CD4-positive, alpha-beta memory T cell (primary cell): ENCODE measurements around the gene PSMD9. TPM values are rescaled to one million over a fixed set of nuclear protein-coding genes. Genes with fewer than 3 reads are reported as not detected.
"Not testable (repeated sequence)": the region's sequence is repeated elsewhere in the genome, so short reads cannot be mapped to it uniquely, and the experiment has no call there.

Experiments used
- CTCF ChIA-PET: fragments of 350-600 bp; sonication (Branson Sonifier 250); formaldehyde crosslinking; loops from one replicate; lab custom pipeline; 2021; ENCODE audit warnings: inconsistent platforms; ENCODE audit not compliant: partially characterized antibody; lab: Charles Lee
- POLR2A ChIA-PET: fragments of 350-600 bp; sonication (Branson Sonifier 250); formaldehyde crosslinking; loops from one replicate; lab custom pipeline; 2021; ENCODE audit not compliant: partially characterized antibody; lab: Charles Lee
- DNase-seq, 5 donors: peaks; one replicate each; pipeline versions ENCODE4 v3.0.0 to v3.0.0-alpha.2; 2020 to 2022; ENCODE audit warnings: mixed read lengths in 1 of 5
- H3K27ac ChIP-seq: one replicate; pipeline ENCODE4 v1.7.0; 2013; ENCODE audit warnings: low read depth, low read length
- H3K27me3 ChIP-seq: 2 replicates; pipeline ENCODE4 v1.7.0; 2013; ENCODE audit warnings: mild to moderate bottlenecking, low read length, moderate library complexity; ENCODE audit not compliant: insufficient read depth
- H3K36me3 ChIP-seq: 2 replicates; pipeline ENCODE4 v1.7.0; 2013; ENCODE audit warnings: mild to moderate bottlenecking, low read length, moderate library complexity; ENCODE audit not compliant: insufficient read depth
- H3K4me1 ChIP-seq: 2 replicates; pipeline ENCODE4 v1.7.0; 2013; ENCODE audit warnings: mild to moderate bottlenecking, low read length, moderate library complexity; ENCODE audit not compliant: insufficient read depth
- H3K4me3 ChIP-seq, 2 donors: one replicate each; pipeline ENCODE4 v1.7.0; 2013; ENCODE audit warnings: low read length in 2 of 2, mild to moderate bottlenecking in 1 of 2
- H3K9me3 ChIP-seq, 2 donors: one replicate each; pipeline ENCODE4 v1.7.0; 2013; ENCODE audit warnings: low read length in 2 of 2, control low read depth in 1 of 2; ENCODE audit not compliant: control insufficient read depth in 1 of 2
- H3K27ac Mint-ChIP-seq, 7 donors: one replicate each; pipeline ENCODE4 v1.8.0; 2020 to 2021; ENCODE audit warnings: mixed read lengths in 7 of 7, mild to moderate bottlenecking in 6 of 7, inconsistent platforms in 3 of 7, moderate library complexity in 3 of 7
- H3K27me3 Mint-ChIP-seq, 2 donors: one replicate each; pipeline ENCODE4 v1.8.0; 2020 to 2021; ENCODE audit warnings: mixed read lengths in 2 of 2
- H3K36me3 Mint-ChIP-seq, 2 donors: one replicate each; pipeline ENCODE4 v1.8.0; 2020 to 2021; ENCODE audit warnings: mixed read lengths in 2 of 2, inconsistent platforms in 1 of 2, mild to moderate bottlenecking in 1 of 2
- H3K4me1 Mint-ChIP-seq, 4 donors: one replicate each; pipeline ENCODE4 v1.8.0; 2020 to 2021; ENCODE audit warnings: mixed read lengths in 4 of 4, mild to moderate bottlenecking in 1 of 4
- H3K4me3 Mint-ChIP-seq, 8 donors: one replicate each; pipeline ENCODE4 v1.8.0; 2020 to 2021; ENCODE audit warnings: mixed read lengths in 8 of 8, mild to moderate bottlenecking in 7 of 8, moderate library complexity in 6 of 8, inconsistent platforms in 3 of 8
- H3K9me3 Mint-ChIP-seq, 8 donors: one replicate each; pipeline ENCODE4 v1.8.0; 2020 to 2021; ENCODE audit warnings: mixed read lengths in 8 of 8, mild to moderate bottlenecking in 5 of 8, inconsistent platforms in 3 of 8, moderate library complexity in 1 of 8
- intact Hi-C: fragments of 100-400 bp; cut with micrococcal nuclease; formaldehyde crosslinking; loops from one replicate; pipeline ENCODE4 v1.15.1; 2023
- polyA plus RNA-seq, 2 donors: library from polyadenylated mRNA; unstranded; fragments of 300-500 nt; fragmentation: Illumina TruSeq; gene quantifications; one replicate each; pipeline ENCODE4 v1.2.3, GENCODE V29; 2021
- total RNA-seq, 2 experiments: library from RNA; stranded (reverse); gene quantifications; one replicate each; pipeline ENCODE4 v1.2.3, GENCODE V29; 2021

Gene PSMD9
- total and polyA plus RNA-seq, 4 experiments from 2014 or later, result 41.4 to 111 (median 68.0) TPM

GRCh38 chr12:121860699-121861098, 27.9 kb upstream of the PSMD9 start:
- POLR2A ChIA-PET, CTCF ChIA-PET: not testable (repeated sequence)

GRCh38 chr12:121861636-121862254, 26.8 kb upstream of the PSMD9 start:
- DNase-seq, result no peak
- Histone ChIP-seq H3K4me3 (no peak overlapping the region), H3K36me3 (no peaks in the 10 kb centered on the region), H3K27me3 (no peaks in the 10 kb centered on the region), H3K27ac (no peak overlapping the region), H3K9me3 (no peaks in the 10 kb centered on the region), H3K4me1 (no peaks in the 10 kb centered on the region)
- H3K4me1 Mint-ChIP-seq, result no peaks in the 10 kb centered on the region
- H3K27me3 Mint-ChIP-seq, result no peaks in the 10 kb centered on the region
- intact Hi-C loops, result no loop called here
- H3K27ac Mint-ChIP-seq, result no peak overlapping the region
- ChIA-PET CTCF (interaction anchor here (0.5 kb wide), 1 partner anchor 131 kb away, joined by 3 read pairs; no protein-coding TSS in a partner anchor), POLR2A (interaction anchor here (0.6 kb wide), 2 partner anchors 519 to 951 kb away, joined by 3 read pairs; no protein-coding TSS in a partner anchor)
- H3K9me3 Mint-ChIP-seq, result no peaks in the 10 kb centered on the region
- H3K36me3 Mint-ChIP-seq, result peaks cover 0 to 3% of the 10 kb centered on the region in 2 donors
- H3K4me3 Mint-ChIP-seq, result no peak overlapping the region

More at GRCh38 chr12:121860699-121861098, 27.9 kb upstream of the PSMD9 start:
- H3K4me3 ChIP-seq, H3K4me1 Mint-ChIP-seq, H3K4me3 Mint-ChIP-seq, DNase-seq, H3K27me3 Mint-ChIP-seq, H3K9me3 ChIP-seq, H3K9me3 Mint-ChIP-seq, H3K27me3 ChIP-seq, H3K36me3 Mint-ChIP-seq, H3K36me3 ChIP-seq, H3K4me1 ChIP-seq, H3K27ac ChIP-seq, intact Hi-C loops: not testable (repeated sequence)
- peak overlapping the region in 1 of 7 donors; percentile 22 for H3K27ac Mint-ChIP-seq

- no peak overlapping the region for H3K27ac Mint-ChIP-seq
- no peak for DNase-seq
- ChIA-PET CTCF (no interaction called here), POLR2A (no interaction called here)
- peaks cover 0 to 3% of the 10 kb centered on the region in 2 donors for H3K36me3 Mint-ChIP-seq
- Histone ChIP-seq H3K4me1 (no peaks in the 10 kb centered on the region), H3K27me3 (no peaks in the 10 kb centered on the region), H3K9me3 (no peaks in the 10 kb centered on the region), H3K36me3 (no peaks in the 10 kb centered on the region), H3K4me3 (no peak overlapping the region), H3K27ac (no peak overlapping the region)
- no peak overlapping the region for H3K4me3 Mint-ChIP-seq
- intact Hi-C loops, result no loop called here
- H3K27me3 Mint-ChIP-seq, result no peaks in the 10 kb centered on the region
- H3K4me1 Mint-ChIP-seq, result no peaks in the 10 kb centered on the region
- no peaks in the 10 kb centered on the region for H3K9me3 Mint-ChIP-seq
Measured at GRCh38 chr12:121866331-121866730, 22.3 kb upstream of the PSMD9 start.

- H3K9me3 Mint-ChIP-seq, H3K36me3 Mint-ChIP-seq, H3K27me3 ChIP-seq, H3K4me1 Mint-ChIP-seq, DNase-seq, H3K27ac ChIP-seq, H3K36me3 ChIP-seq, H3K9me3 ChIP-seq, intact Hi-C loops, H3K27me3 Mint-ChIP-seq, CTCF ChIA-PET, H3K4me1 ChIP-seq, H3K4me3 Mint-ChIP-seq, POLR2A ChIA-PET, H3K27ac Mint-ChIP-seq, H3K4me3 ChIP-seq: not testable (repeated sequence)
Measured at GRCh38 chr12:121869229-121869628, 19.4 kb upstream of the PSMD9 start.

GRCh38 chr12:121871467-121871866, 17.1 kb upstream of the PSMD9 start:
- DNase-seq, result no peak

GRCh38 chr12:121872546-121873215, 15.9 kb upstream of the PSMD9 start:
- Mint-ChIP-seq H3K4me3 (no peak overlapping the region), H3K9me3 (no peaks in the 10 kb centered on the region), H3K27me3 (no peaks in the 10 kb centered on the region), H3K36me3 (no peaks in the 10 kb centered on the region), H3K4me1 (no peaks in the 10 kb centered on the region), H3K27ac (peak overlapping the region in 1 of 7 donors; percentile 66)
- ChIA-PET POLR2A (interaction anchor here (0.7 kb wide), 1 partner anchor 85 kb away, joined by 3 read pairs; no protein-coding TSS in a partner anchor), CTCF (no interaction called here)
- Histone ChIP-seq H3K9me3 (no peaks in the 10 kb centered on the region), H3K27ac (no peak overlapping the region), H3K4me1 (no peaks in the 10 kb centered on the region), H3K27me3 (no peaks in the 10 kb centered on the region), H3K36me3 (no peaks in the 10 kb centered on the region), H3K4me3 (no peak overlapping the region)
- intact Hi-C loops, result no loop called here
- DNase-seq, result no peak

More at GRCh38 chr12:121871467-121871866, 17.1 kb upstream of the PSMD9 start:
- Mint-ChIP-seq H3K4me1 (no peaks in the 10 kb centered on the region), H3K27me3 (no peaks in the 10 kb centered on the region), H3K36me3 (no peaks in the 10 kb centered on the region), H3K4me3 (no peak overlapping the region), H3K27ac (peak overlapping the region in 1 of 7 donors; percentile 12), H3K9me3 (no peaks in the 10 kb centered on the region)
- intact Hi-C loops, result no loop called here
- H3K27ac ChIP-seq, result no peak overlapping the region
- CTCF ChIA-PET, result no interaction called here
- POLR2A ChIA-PET, result no interaction called here
- no peak overlapping the region for H3K4me3 ChIP-seq
- H3K4me1 ChIP-seq, result no peaks in the 10 kb centered on the region
- H3K9me3 ChIP-seq, result no peaks in the 10 kb centered on the region
- no peaks in the 10 kb centered on the region for H3K27me3 ChIP-seq
- H3K36me3 ChIP-seq, result no peaks in the 10 kb centered on the region

GRCh38 chr12:121873216-121873569, 15.4 kb upstream of the PSMD9 start:
- Mint-ChIP-seq H3K36me3 (no peaks in the 10 kb centered on the region), H3K4me1 (no peaks in the 10 kb centered on the region), H3K9me3 (no peaks in the 10 kb centered on the region), H3K27me3 (no peaks in the 10 kb centered on the region), H3K4me3 (no peak overlapping the region), H3K27ac (no peak overlapping the region)
- H3K36me3 ChIP-seq, result no peaks in the 10 kb centered on the region
- no peaks in the 10 kb centered on the region for H3K9me3 ChIP-seq
- CTCF ChIA-PET, result no interaction called here
- DNase-seq, result no peak
- no peaks in the 10 kb centered on the region for H3K4me1 ChIP-seq
- H3K4me3 ChIP-seq, result no peak overlapping the region
- no peaks in the 10 kb centered on the region for H3K27me3 ChIP-seq
- no peak overlapping the region for H3K27ac ChIP-seq
- intact Hi-C loops, result no loop called here
- POLR2A ChIA-PET, result no interaction called here
